Muscle layer of duodenum (tissue), 2 donors: ENCODE measurements around the gene CTIF.
A peak's percentile ranks its signal among the peaks of the same experiment; 100 is the strongest.

Experiments
- H3K27ac ChIP-seq: one replicate; pipeline ENCODE4 v1.7.0; 2013; ENCODE audit warnings: mild to moderate bottlenecking, low read length
- H3K27me3 ChIP-seq: one replicate; pipeline ENCODE4 v1.7.0; 2013; ENCODE audit warnings: low read depth, mild to moderate bottlenecking, control low read depth, low read length
- H3K36me3 ChIP-seq, 2 donors: one replicate each; pipeline ENCODE4 v1.7.0; 2013; ENCODE audit warnings: low read length in 2 of 2, control low read depth in 1 of 2, mild to moderate bottlenecking in 1 of 2; ENCODE audit not compliant: insufficient read depth in 2 of 2, control insufficient read depth in 1 of 2
- H3K4me1 ChIP-seq, 2 donors: one replicate each; pipeline ENCODE4 v1.7.0; 2013; ENCODE audit warnings: low read length in 2 of 2, mild to moderate bottlenecking in 2 of 2, control low read depth in 1 of 2, moderate library complexity in 1 of 2; ENCODE audit not compliant: insufficient read depth in 2 of 2, control insufficient read depth in 1 of 2
- H3K4me3 ChIP-seq, 2 donors: one replicate each; pipeline ENCODE4 v1.7.0; 2013; ENCODE audit warnings: low read length in 2 of 2, low read depth in 1 of 2, mild to moderate bottlenecking in 1 of 2
- H3K9me3 ChIP-seq, 2 donors: one replicate each; pipeline ENCODE4 v1.7.0; 2013; ENCODE audit warnings: low read length in 2 of 2, control low read depth in 1 of 2, mild to moderate bottlenecking in 1 of 2; ENCODE audit not compliant: control insufficient read depth in 1 of 2
- donor health status: healthy.

The CTIF gene

GRCh38 chr18:48842259-48843061 is 303.6 kb downstream of the CTIF start:
- Histone ChIP-seq H3K4me1 (no peaks in the 10 kb centered on the region), H3K4me3 (no peak overlapping the region), H3K27ac (peak overlapping the region; percentile 36), H3K36me3 (no peaks in the 10 kb centered on the region), H3K9me3 (no peaks in the 10 kb centered on the region), H3K27me3 (no peaks in the 10 kb centered on the region)

DNA sequence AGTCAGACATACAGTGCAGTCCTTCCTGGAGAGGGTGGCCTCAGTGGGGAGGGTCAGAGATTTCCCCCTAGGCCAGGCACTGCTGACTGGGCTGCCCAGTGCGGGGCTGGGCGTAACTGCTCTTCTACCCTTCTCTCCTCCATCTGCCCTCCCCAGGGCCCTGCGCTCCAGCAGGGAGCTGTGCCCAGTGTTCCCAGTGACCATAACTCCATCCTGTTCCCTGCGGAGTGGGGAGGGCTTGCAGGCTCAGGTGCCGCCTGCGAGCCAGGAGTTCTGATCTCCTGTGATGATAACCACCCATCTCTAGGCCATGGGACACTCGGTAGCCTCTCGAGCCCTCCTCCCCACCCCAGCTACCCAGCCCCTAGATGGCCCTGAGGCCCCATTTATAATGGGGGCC is 304.3 kb downstream of the CTIF start:
- Histone ChIP-seq H3K4me1 (no peaks in the 10 kb centered on the region), H3K9me3 (no peaks in the 10 kb centered on the region), H3K36me3 (no peaks in the 10 kb centered on the region), H3K4me3 (no peak overlapping the region), H3K27me3 (no peaks in the 10 kb centered on the region), H3K27ac (no peak overlapping the region)

- no peaks in the 10 kb centered on the region for H3K9me3 ChIP-seq
- no peaks in the 10 kb centered on the region for H3K27me3 ChIP-seq
- H3K36me3 ChIP-seq, result no peaks in the 10 kb centered on the region
- no peak overlapping the region for H3K4me3 ChIP-seq
- no peak overlapping the region for H3K27ac ChIP-seq
- no peaks in the 10 kb centered on the region for H3K4me1 ChIP-seq
Measured at GRCh38 chr18:48843596-48843995, 304.8 kb downstream of the CTIF start.

DNA sequence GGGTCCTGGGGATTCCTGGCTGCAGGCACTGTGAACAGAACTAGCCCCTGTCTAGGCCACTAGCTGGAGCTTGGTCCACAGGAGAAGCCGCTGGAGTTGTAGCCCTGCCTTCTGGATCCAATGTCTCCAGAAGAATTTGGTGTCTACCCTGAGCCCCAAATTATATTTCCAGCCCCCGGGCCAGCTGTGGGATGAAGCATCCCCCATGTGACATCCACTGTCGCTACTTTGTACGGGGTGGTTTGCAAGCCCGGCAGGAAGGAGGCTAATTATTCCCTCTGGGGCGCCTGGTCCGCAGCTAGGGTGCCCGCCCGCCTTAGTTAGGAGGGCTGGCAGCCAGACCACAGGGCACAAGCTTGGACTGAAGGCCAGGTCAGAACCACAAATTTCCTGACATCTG is 305.4 kb downstream of the CTIF start:
- Histone ChIP-seq H3K36me3 (no peaks in the 10 kb centered on the region), H3K27ac (no peak overlapping the region), H3K4me3 (no peak overlapping the region), H3K9me3 (no peaks in the 10 kb centered on the region), H3K4me1 (no peaks in the 10 kb centered on the region), H3K27me3 (no peaks in the 10 kb centered on the region)

DNA sequence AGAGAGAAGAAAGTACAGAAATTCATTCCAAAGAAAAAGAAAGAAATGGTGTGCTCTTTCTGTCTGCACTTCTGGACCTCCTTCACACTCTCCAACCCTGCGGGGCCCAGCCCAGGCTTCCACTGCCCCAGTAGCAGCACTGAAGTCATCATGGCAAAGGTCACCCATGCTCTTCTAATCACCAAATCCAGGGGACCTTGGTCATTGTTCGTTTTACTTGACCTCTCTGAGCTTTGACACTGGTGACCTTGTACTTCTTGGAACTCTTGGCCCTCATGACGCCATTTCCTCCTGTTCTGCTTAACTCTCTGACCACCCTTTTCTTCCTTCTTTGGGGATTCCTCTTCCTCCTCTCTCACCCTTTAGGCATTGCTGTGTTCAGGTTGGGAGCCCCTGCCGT is 306.3 kb downstream of the CTIF start:
- no peaks in the 10 kb centered on the region for H3K4me1 ChIP-seq
- no peaks in the 10 kb centered on the region for H3K36me3 ChIP-seq
- H3K9me3 ChIP-seq, result no peaks in the 10 kb centered on the region
- no peak overlapping the region for H3K4me3 ChIP-seq
- H3K27me3 ChIP-seq, result no peaks in the 10 kb centered on the region
- H3K27ac ChIP-seq, result no peak overlapping the region

DNA sequence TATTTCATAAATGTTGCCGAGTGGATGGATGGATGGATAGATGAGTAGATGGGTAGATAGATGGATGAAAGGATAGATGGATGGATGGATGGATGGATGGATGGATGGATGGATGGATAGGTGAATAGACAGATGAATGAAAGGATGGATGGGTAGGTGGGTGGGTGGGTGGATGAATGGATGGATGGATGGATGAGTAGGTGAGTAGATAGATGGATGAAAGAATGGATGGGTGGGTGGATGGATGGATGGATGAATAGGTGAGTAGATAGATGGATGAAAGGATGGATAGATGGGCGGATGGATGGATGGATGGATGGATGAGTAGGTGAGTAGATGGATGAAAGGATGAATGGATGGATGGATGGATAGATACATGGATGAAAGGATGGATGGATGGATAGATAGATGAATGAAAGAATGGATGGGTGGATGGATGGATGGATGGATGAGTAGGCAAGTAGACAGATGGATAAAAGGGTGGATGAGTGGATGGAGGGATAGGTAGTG is 307.6 kb downstream of the CTIF start:
- no peak overlapping the region for H3K27ac ChIP-seq
- H3K4me1 ChIP-seq, result peaks cover 0 to 11% of the 10 kb centered on the region in 2 donors

DNA sequence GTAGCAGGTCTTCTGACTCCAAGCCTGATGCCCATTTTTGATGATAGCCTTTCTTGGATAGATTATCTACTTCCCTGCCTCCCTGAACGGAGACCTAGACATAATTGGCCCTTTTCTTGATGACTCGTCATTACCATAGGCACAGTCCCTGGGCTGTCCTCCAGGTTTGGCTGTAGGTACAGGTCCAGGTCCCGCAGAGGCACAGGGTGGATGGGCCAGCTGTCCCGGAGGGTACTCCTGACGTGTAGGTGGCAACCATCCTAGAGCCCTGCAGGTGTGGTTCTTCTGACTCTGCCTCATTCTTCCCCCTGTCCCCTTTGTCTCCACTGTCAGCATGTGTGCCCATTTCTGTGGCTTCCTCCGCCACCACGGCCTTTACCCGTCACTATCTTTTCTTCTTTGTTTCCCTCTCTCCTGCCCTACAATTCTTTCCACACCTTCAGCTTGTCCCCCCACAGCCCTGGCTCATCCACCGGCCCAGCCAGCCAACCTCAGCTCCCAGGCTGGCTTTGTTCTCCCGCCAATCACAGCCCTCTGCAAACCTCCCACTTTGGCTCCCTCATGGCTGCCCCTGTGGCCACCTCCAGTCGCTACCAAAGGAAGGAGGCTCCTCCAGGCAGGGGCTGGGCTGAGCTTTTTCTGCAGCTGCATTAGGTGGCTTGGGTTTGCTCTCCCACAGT is 309.1 kb downstream of the CTIF start:
- no peaks in the 10 kb centered on the region for H3K36me3 ChIP-seq
- H3K27me3 ChIP-seq, result no peaks in the 10 kb centered on the region
- no peak overlapping the region for H3K27ac ChIP-seq
- H3K9me3 ChIP-seq, result no peaks in the 10 kb centered on the region
- no peak overlapping the region for H3K4me3 ChIP-seq
- peaks cover 0 to 11% of the 10 kb centered on the region in 2 donors for H3K4me1 ChIP-seq

More for the DNA sequence above, 307.6 kb downstream of the CTIF start:
- H3K4me3 ChIP-seq, result no peak overlapping the region
- H3K36me3 ChIP-seq, result no peaks in the 10 kb centered on the region
- H3K27me3 ChIP-seq, result no peaks in the 10 kb centered on the region
- no peaks in the 10 kb centered on the region for H3K9me3 ChIP-seq

DNA sequence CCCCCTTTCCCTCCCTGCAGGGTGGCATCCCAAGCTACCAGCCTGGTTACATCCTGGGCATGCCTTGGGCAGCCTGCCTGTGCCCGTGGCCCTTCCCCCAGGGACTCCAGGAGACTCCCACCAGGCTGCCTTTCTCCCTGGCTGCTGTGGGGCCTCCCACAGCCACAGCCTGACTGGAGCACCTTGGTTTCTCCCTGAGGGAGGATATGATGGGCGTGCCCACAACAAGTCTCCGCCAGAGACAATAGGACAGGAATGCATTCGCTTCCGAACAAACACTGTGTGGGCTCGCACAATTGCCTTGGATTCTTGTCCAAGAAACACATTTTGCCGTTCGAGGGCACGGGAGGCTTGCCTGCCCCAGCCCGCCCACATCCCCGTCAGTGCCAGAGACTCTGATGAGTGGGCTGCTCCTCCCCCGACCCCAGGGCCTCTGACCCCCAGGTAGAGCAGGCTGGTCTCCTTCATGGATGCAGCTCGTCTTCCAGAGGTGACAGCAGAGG is 309.9 kb downstream of the CTIF start:
- peaks cover 0 to 11% of the 10 kb centered on the region in 2 donors for H3K4me1 ChIP-seq
- no peaks in the 10 kb centered on the region for H3K27me3 ChIP-seq
- H3K27ac ChIP-seq, result no peak overlapping the region
- no peaks in the 10 kb centered on the region for H3K9me3 ChIP-seq
- H3K36me3 ChIP-seq, result no peaks in the 10 kb centered on the region
- no peak overlapping the region for H3K4me3 ChIP-seq

DNA sequence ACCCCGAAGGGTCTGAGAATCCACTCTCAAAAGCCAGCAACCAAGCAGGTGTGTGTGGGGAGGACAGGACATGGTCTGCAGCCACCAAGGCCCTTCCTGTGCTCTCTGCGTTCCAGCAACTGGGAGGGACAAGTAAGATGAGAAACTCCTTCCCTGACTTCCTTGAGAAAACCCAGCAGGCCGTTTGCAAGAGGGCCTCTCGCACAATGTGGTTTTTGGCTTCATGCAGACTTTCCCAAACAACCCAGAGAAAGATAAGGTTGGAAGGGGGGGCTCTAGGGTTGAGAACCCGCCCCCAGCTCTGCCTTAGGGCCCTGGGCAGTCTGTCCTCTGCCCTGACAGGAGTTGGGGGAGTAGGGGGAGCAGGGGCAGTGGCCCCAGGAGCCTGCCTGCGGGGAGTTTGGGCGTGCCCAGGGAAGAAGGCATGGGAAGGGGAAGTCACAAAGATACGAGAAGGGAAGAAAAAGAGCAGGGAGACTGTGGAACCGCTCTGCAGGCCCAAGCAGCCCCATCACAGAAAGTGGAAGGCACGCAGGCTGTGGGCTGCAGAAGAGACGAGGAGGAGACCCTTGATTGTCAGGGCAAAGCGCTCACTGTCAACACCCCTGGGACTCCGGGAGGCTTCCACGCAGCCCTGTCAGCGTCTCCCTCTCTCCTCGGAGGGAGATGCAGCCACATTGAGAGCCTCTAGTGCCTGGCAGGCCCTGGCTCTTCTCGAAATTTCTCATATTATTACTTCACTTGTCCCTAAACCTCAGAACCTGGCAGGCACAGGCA is 312.2 kb downstream of the CTIF start:
- Histone ChIP-seq H3K9me3 (no peaks in the 10 kb centered on the region), H3K36me3 (no peaks in the 10 kb centered on the region), H3K27me3 (no peaks in the 10 kb centered on the region), H3K4me3 (no peak overlapping the region), H3K4me1 (peaks cover 0 to 11% of the 10 kb centered on the region in 2 donors), H3K27ac (no peak overlapping the region)

- H3K27ac ChIP-seq, result no peak overlapping the region
- H3K4me1 ChIP-seq, result peaks cover 0 to 11% of the 10 kb centered on the region in 2 donors
- no peaks in the 10 kb centered on the region for H3K27me3 ChIP-seq
- H3K9me3 ChIP-seq, result no peaks in the 10 kb centered on the region
- H3K36me3 ChIP-seq, result no peaks in the 10 kb centered on the region
- H3K4me3 ChIP-seq, result no peak overlapping the region
Measured at GRCh38 chr18:48851599-48851960, 312.7 kb downstream of the CTIF start.

DNA sequence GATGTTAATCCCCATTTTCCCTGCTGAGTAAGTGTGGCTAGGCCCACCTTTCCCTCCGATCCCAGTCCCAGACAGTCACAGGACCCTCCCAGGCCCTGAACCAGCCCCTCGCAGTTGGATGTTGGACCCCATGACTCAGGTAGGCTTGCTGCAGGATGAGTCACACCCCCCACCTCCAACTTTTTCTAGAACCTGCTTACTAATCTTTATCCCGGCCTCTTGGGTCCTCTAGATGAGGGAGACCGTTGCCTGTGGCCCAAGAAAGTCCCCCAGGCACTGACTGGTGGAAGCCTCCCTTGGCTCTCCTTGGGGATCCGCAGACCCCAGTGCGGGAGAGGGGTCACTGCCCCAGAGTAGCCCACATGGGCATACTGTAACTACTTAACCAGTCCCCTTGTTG is 313.5 kb downstream of the CTIF start:
- peaks cover 0 to 11% of the 10 kb centered on the region in 2 donors for H3K4me1 ChIP-seq
- H3K27ac ChIP-seq, result no peak overlapping the region
- no peak overlapping the region for H3K4me3 ChIP-seq
- no peaks in the 10 kb centered on the region for H3K9me3 ChIP-seq
- H3K36me3 ChIP-seq, result peaks cover 0 to 5% of the 10 kb centered on the region in 2 donors
- no peaks in the 10 kb centered on the region for H3K27me3 ChIP-seq
